IMR-90 (cell line): ENCODE results near the gene TMEM221. TPM values are rescaled to one million over a fixed set of nuclear protein-coding genes. Genes with fewer than 3 reads are reported as not detected.

ENCODE experiments used
- ATAC-seq: fragments of 200-7000 bp; cut with Tn5 transposase; 2 replicates; pipeline ENCODE4 v1.9.1; 2020; ENCODE audit warnings: low read depth, mild to moderate bottlenecking, moderate library complexity
- BruUV-seq: library from RNA; stranded (reverse); fragments of 400-500 nt; replicated peaks from 2 replicates; lab custom pipeline; 2021; lab: Mats Ljungman, UMichigan
- CTCF ChIA-PET: fragments of 300-600 bp; formaldehyde crosslinking; extraction: SDS; loops from one replicate; lab custom pipeline; 2021; ENCODE audit warnings: antibody characterized with exemption; lab: Yijun Ruan, JAX
- POLR2A ChIA-PET: fragments of 300-600 bp; sonication (Branson Sonifier 250); formaldehyde crosslinking; loops from one replicate; lab custom pipeline; 2022; ENCODE audit warnings: antibody characterized with exemption; ENCODE audit not compliant: unreplicated experiment; lab: Charles Lee
- DNase-seq: peaks from one replicate; pipeline ENCODE4 v3.0.0; 2013
- H2AFZ ChIP-seq: replicated peaks from 2 replicates; pipeline ENCODE3; 2013; ENCODE audit warnings: low read length, mild to moderate bottlenecking; ENCODE audit not compliant: poor library complexity
- H2AK5ac ChIP-seq: 2 replicates; pipeline ENCODE4 v1.6.1; 2013; ENCODE audit warnings: low read depth, low read length, inconsistent platforms
- H2AK9ac ChIP-seq: replicated peaks from 2 replicates; pipeline ENCODE3; 2013; ENCODE audit warnings: mild to moderate bottlenecking, low read depth, low read length, moderate library complexity; ENCODE audit not compliant: poor library complexity
- H2BK120ac ChIP-seq: 2 replicates; pipeline ENCODE4 v1.6.1; 2013; ENCODE audit warnings: low read depth, low read length, inconsistent platforms
- H2BK15ac ChIP-seq: 3 replicates; pipeline ENCODE4 v1.6.1; 2013; ENCODE audit warnings: low read depth, low read length, inconsistent platforms
- H2BK20ac ChIP-seq: 2 replicates; pipeline ENCODE4 v1.6.1; 2013; ENCODE audit warnings: low read depth, mild to moderate bottlenecking, inconsistent platforms, low read length, moderate library complexity
- H2BK5ac ChIP-seq: 2 replicates; pipeline ENCODE4 v1.6.1; 2013; ENCODE audit warnings: mild to moderate bottlenecking, low read depth, low read length, inconsistent platforms; ENCODE audit not compliant: poor library complexity, severe bottlenecking
- H3K14ac ChIP-seq: replicated peaks from 2 replicates; pipeline ENCODE4 v1.6.1; 2013; ENCODE audit warnings: low read depth, low read length, inconsistent platforms
- H3K18ac ChIP-seq: 2 replicates; pipeline ENCODE4 v1.6.1; 2013; ENCODE audit warnings: low read depth, low read length, control low read depth
- H3K23ac ChIP-seq: 2 replicates; pipeline ENCODE4 v1.6.1; 2013; ENCODE audit warnings: low read depth, low read length, inconsistent platforms
- H3K27ac ChIP-seq: 2 replicates; pipeline ENCODE4 v1.5.1; 2013; ENCODE audit warnings: mild to moderate bottlenecking, control low read depth, low read length; ENCODE audit not compliant: insufficient read depth
- H3K27me3 ChIP-seq: 2 replicates; pipeline ENCODE4 v1.6.1; 2013; ENCODE audit warnings: low read length; ENCODE audit not compliant: control insufficient read depth, insufficient read depth
- H3K36me3 ChIP-seq: 2 replicates; pipeline ENCODE4 v1.6.1; 2013; ENCODE audit warnings: low read length, mixed read lengths; ENCODE audit not compliant: control insufficient read depth, insufficient read depth
- H3K4ac ChIP-seq: 2 replicates; pipeline ENCODE4 v1.6.1; 2013; ENCODE audit warnings: low read depth, low read length, inconsistent platforms
- H3K4me1 ChIP-seq: 2 replicates; pipeline ENCODE4 v1.6.1; 2013; ENCODE audit warnings: low read length, mixed read lengths; ENCODE audit not compliant: control insufficient read depth, insufficient read depth
- H3K4me2 ChIP-seq: 2 replicates; pipeline ENCODE4 v1.6.1; 2013; ENCODE audit warnings: low read depth, mild to moderate bottlenecking, control low read depth, low read length, moderate library complexity
- H3K4me3 ChIP-seq: 2 replicates; pipeline ENCODE4 v1.5.1; 2013; ENCODE audit warnings: low read depth, mild to moderate bottlenecking, control low read depth, low read length, moderate library complexity; ENCODE audit not compliant: insufficient read depth
- H3K56ac ChIP-seq: 2 replicates; pipeline ENCODE4 v1.6.1; 2013; ENCODE audit warnings: low read length, inconsistent platforms; ENCODE audit not compliant: insufficient read depth; ENCODE audit errors: extremely low read depth
- H3K79me1 ChIP-seq, 2 experiments: 2 replicates each; pipeline ENCODE4 v1.6.1; 2013; ENCODE audit warnings: low read length in 2 of 2, inconsistent platforms in 1 of 2, low read depth in 1 of 2
- H3K9ac ChIP-seq: 2 replicates; pipeline ENCODE4 v1.6.1; 2013; ENCODE audit warnings: low read depth, low read length, control low read depth
- H3K9me1 ChIP-seq: 2 replicates; pipeline ENCODE4 v1.6.1; 2013; ENCODE audit warnings: low read length, inconsistent platforms; ENCODE audit not compliant: insufficient read depth
- H3K9me3 ChIP-seq: 2 replicates; pipeline ENCODE4 v1.6.1; 2013; ENCODE audit warnings: low read length; ENCODE audit not compliant: control insufficient read depth, insufficient read depth
- H4K20me1 ChIP-seq: 2 replicates; pipeline ENCODE4 v1.6.1; 2013; ENCODE audit warnings: low read length, inconsistent platforms; ENCODE audit not compliant: insufficient read depth
- H4K5ac ChIP-seq: 2 replicates; pipeline ENCODE4 v1.6.1; 2013; ENCODE audit warnings: mild to moderate bottlenecking, low read depth, low read length, control low read depth
- H4K8ac ChIP-seq, 2 experiments: 2 replicates each; pipeline ENCODE4 v1.6.1; 2013; ENCODE audit warnings: low read depth in 2 of 2, low read length in 2 of 2, control low read depth in 1 of 2, inconsistent platforms in 1 of 2
- H4K91ac ChIP-seq: 2 replicates; pipeline ENCODE4 v1.6.1; 2013; ENCODE audit warnings: low read depth, low read length, inconsistent platforms; ENCODE audit not compliant: insufficient read depth
- CEBPB ChIP-seq: IDR thresholded peaks from 2 replicates; pipeline ENCODE4 v1.6.1; 2012; ENCODE audit warnings: low read depth, low read length, improper control_type of control experiment
- CHD1 ChIP-seq: IDR thresholded peaks from 2 replicates; pipeline ENCODE4 v1.6.1; 2012; ENCODE audit warnings: low read depth, low read length, improper control_type of control experiment
- CTCF ChIP-seq: conservative IDR thresholded peaks from 2 replicates; pipeline ENCODE4 v1.5.1; 2012; ENCODE audit warnings: mild to moderate bottlenecking, low read depth, low read length, improper control_type of control experiment
- ELK1 ChIP-seq: fragments of 150-350 bp; IDR thresholded peaks from 2 replicates; pipeline ENCODE4 v1.6.1; 2016; ENCODE audit warnings: low read depth, mild to moderate bottlenecking, low read length, moderate library complexity, borderline replicate concordance
- FOS ChIP-seq: fragments of 150-350 bp; IDR thresholded peaks from 2 replicates; pipeline ENCODE4 v1.6.1; 2016; ENCODE audit warnings: low read depth, low read length
- MAFK ChIP-seq: IDR thresholded peaks from 2 replicates; pipeline ENCODE4 v1.6.1; 2012; ENCODE audit warnings: low read depth, low read length, improper control_type of control experiment
- MAZ ChIP-seq: IDR thresholded peaks from 2 replicates; pipeline ENCODE4 v1.6.1; 2012; ENCODE audit warnings: low read depth, mild to moderate bottlenecking, low read length, improper control_type of control experiment, moderate library complexity, borderline replicate concordance
- MXI1 ChIP-seq: IDR thresholded peaks from 2 replicates; pipeline ENCODE4 v1.6.1; 2012; ENCODE audit warnings: low read depth, mild to moderate bottlenecking, low read length, moderate library complexity, borderline replicate concordance
- NFE2L2 ChIP-seq: fragments of 150-350 bp; IDR thresholded peaks from 2 replicates; pipeline ENCODE4 v1.6.1; 2016; ENCODE audit warnings: low read depth, mild to moderate bottlenecking, low read length
- POLR2A ChIP-seq: IDR thresholded peaks from 2 replicates; pipeline ENCODE4 v1.6.1; 2012; ENCODE audit warnings: mild to moderate bottlenecking, low read depth, low read length
- RAD21 ChIP-seq: IDR thresholded peaks from 2 replicates; pipeline ENCODE4 v1.6.1; 2012; ENCODE audit warnings: low read length, improper control_type of control experiment
- RCOR1 ChIP-seq: IDR thresholded peaks from 2 replicates; pipeline ENCODE4 v1.6.1; 2012; ENCODE audit warnings: mild to moderate bottlenecking, low read length, improper control_type of control experiment; ENCODE audit not compliant: insufficient replicate concordance
- RFX5 ChIP-seq: IDR thresholded peaks from 2 replicates; pipeline ENCODE4 v1.8.0; 2012; ENCODE audit warnings: low read depth, mild to moderate bottlenecking, low read length, moderate library complexity
- SMC3 ChIP-seq: fragments of 150-350 bp; IDR thresholded peaks from 2 replicates; pipeline ENCODE4 v1.6.1; 2016; ENCODE audit warnings: low read depth, mild to moderate bottlenecking, antibody characterized with exemption, low read length, moderate library complexity
- USF2 ChIP-seq: fragments of 150-350 bp; IDR thresholded peaks from 2 replicates; pipeline ENCODE4 v1.6.1; 2017; ENCODE audit warnings: mild to moderate bottlenecking, antibody characterized with exemption, low read length, low read depth
- whole genome bisulfite sequencing, 2 experiments: methylation state at CpG; one replicate each; pipeline versions ENCODE4 v1.1.5 to v1.1.7; 2013; ENCODE audit warnings: missing lambda C conversion rate in 2 of 2; ENCODE audit not compliant: insufficient read length in 1 of 2; ENCODE audit errors: extremely low coverage in 2 of 2; 5-methylcytosine and 5-hydroxymethylcytosine counted together
- dilution Hi-C: fragments of 300-500 bp; cut with HindIII; formaldehyde crosslinking; loops from one replicate; pipeline ENCODE4 v1.14.3; 2018; ENCODE audit warnings: low sequenced_read_pairs; ENCODE audit not compliant: unreplicated experiment
- in situ Hi-C: fragments of 300-500 bp; cut with MboI; formaldehyde crosslinking; loops from 3 replicates; pipeline ENCODE4 v1.14.3; 2019; ENCODE audit warnings: low sequenced_read_pairs, inconsistent platforms, mixed read lengths
- intact Hi-C: fragments of 100-400 bp; cut with micrococcal nuclease; formaldehyde crosslinking; loops from 2 replicates; pipeline ENCODE4 v1.10.0; 2022
- polyA plus RNA-seq, 3 experiments: library from polyadenylated mRNA; depleted of rRNA; stranded (reverse); fragments of >200 nt; gene quantifications; 2 replicates each; pipeline ENCODE4 v1.2.3, GENCODE V29; 2012; ENCODE audit warnings: low replicate concordance in 1 of 3
- total RNA-seq: library from RNA; depleted of rRNA; stranded (reverse); fragments of >200 nt; gene quantifications from 2 replicates; pipeline ENCODE4 v1.2.3, GENCODE V29; 2012

The TMEM221 gene
- total and polyA plus RNA-seq, 2 of the 4 experiments (the other 2 are of a cell fraction), result 0.12 TPM; not detected in 1

GRCh38 chr19:17488593-17489391 lies 40.3 kb upstream of the TMEM221 start:
- peaks cover 14% of the 10 kb centered on the region for H4K20me1 ChIP-seq
- peak; percentile 55 for ATAC-seq
- no peak for TF ChIP-seq CEBPB
- TF ChIP-seq RAD21, result no peak
- TF ChIP-seq FOS, result no peak
- TF ChIP-seq CHD1, result no peak
- TF ChIP-seq MXI1, result no peak
- no peak for TF ChIP-seq ELK1
- TF ChIP-seq NFE2L2, result no peak
- no peak for TF ChIP-seq MAFK
- no peak for TF ChIP-seq RFX5
- no peak for TF ChIP-seq SMC3
- TF ChIP-seq RCOR1, result no peak
- no peak for TF ChIP-seq POLR2A
- no peak for TF ChIP-seq USF2
- no peak for TF ChIP-seq MAZ
- no peak for TF ChIP-seq CTCF

More at GRCh38 chr19:17488593-17489391, 40.3 kb upstream of the TMEM221 start:
- Histone ChIP-seq H2BK5ac (no peak overlapping the region), H2AK9ac (peak overlapping the region; percentile 70), H3K27me3 (no peaks in the 10 kb centered on the region), H3K9me3 (no peaks in the 10 kb centered on the region), H2BK15ac (no peak overlapping the region), H3K27ac (no peak overlapping the region), H3K9ac (no peak overlapping the region), H3K4ac (no peak overlapping the region), H3K4me2 (no peak overlapping the region), H2AK5ac (no peak overlapping the region), H4K8ac (no peak overlapping the region), H3K4me1 (no peaks in the 10 kb centered on the region; the same call in 1 of the 2 replicates), H2BK20ac (no peak overlapping the region), H4K5ac (no peak overlapping the region), H2AFZ (no peak overlapping the region), H3K9me1 (no peaks in the 10 kb centered on the region; the same call in 1 of the 2 replicates), H4K91ac (no peak overlapping the region), H3K36me3 (peaks cover 12% of the 10 kb centered on the region), H3K56ac (no peak overlapping the region), H3K23ac (no peak overlapping the region), H3K18ac (no peak overlapping the region), H3K79me1 (peaks cover 0 to 11% of the 10 kb centered on the region in 2 experiments; a peak in 1 of 4 replicates), H3K14ac (no peak overlapping the region), H2BK120ac (no peak overlapping the region), H3K4me3 (no peak overlapping the region)
- intact Hi-C loops, result no loop called here
- CTCF ChIA-PET, result no interaction called here
- no peak for DNase-seq
- no TSS peak for BruUV-seq
- WGBS, 2 experiments, result 74% methylated on average over 9 of the region's 31 CpGs; no CpG with 5 or more reads in 1 of the 2 experiments
- in situ Hi-C loops, result no loop called here
- POLR2A ChIA-PET, result no interaction called here
- dilution Hi-C loops, result no loop called here
